ENCODE results near the gene LNP1. TPM values are rescaled to one million over a fixed set of nuclear protein-coding genes. Genes with fewer than 3 reads are reported as not detected.

LNP1 gene
- total and polyA plus RNA-seq, 2 experiments from 2014 or later: 1.2 to 2.9 TPM

GRCh38 chr3:100376301-100376700, 25.0 kb upstream of the LNP1 start:
- Histone ChIP-seq H3K4me1 (ENCODE audit: insufficient read depth) (no peaks in the 10 kb centered on the region), H3K9ac (no peak overlapping the region)
- TF ChIP-seq EZH2phosphoT487 (IDR thresholded peaks at IDR 0.05; ENCODE audit: insufficient read depth, low read depth): no peak
- TF ChIP-seq EZH2 (IDR thresholded peaks at IDR 0.05; ENCODE audit: insufficient read depth, poor library complexity, severe bottlenecking): no peak

GRCh38 chr3:100384733-100385525, 16.4 kb upstream of the LNP1 start:
- no peak for TF ChIP-seq EZH2 (IDR thresholded peaks at IDR 0.05; ENCODE audit: insufficient read depth, poor library complexity, severe bottlenecking)
- TF ChIP-seq EZH2phosphoT487 (IDR thresholded peaks at IDR 0.05; ENCODE audit: insufficient read depth, low read depth): no peak
- H4K20me1 ChIP-seq (ENCODE audit: insufficient read depth): peaks cover 4% of the 10 kb centered on the region; the same call in 1 of the 2 replicates
- H3K4me1 ChIP-seq (ENCODE audit: insufficient read depth): peaks cover 21% of the 10 kb centered on the region
- peak overlapping the region; percentile 31 for H3K4me2 ChIP-seq (ENCODE audit: unreplicated experiment)
- in situ Hi-C loops (cut with MboI): no loop called here
- H3K9ac ChIP-seq: no peak overlapping the region
- H3K27ac ChIP-seq: no peak overlapping the region
- WGBS, 2 experiments (ENCODE audit: low coverage in 1 of 2, low lambda C conversion rate in 2 of 2, missing lambda C conversion rate in 2 of 2): 94 to 96% methylated on average over 8 of the region's 8 CpGs
- no peak overlapping the region for H2AFZ ChIP-seq
- H3F3A ChIP-seq (ENCODE audit: insufficient read depth): no peaks in the 10 kb centered on the region
- H3K9me3 ChIP-seq (ENCODE audit: low read depth): no peaks in the 10 kb centered on the region
- no peaks in the 10 kb centered on the region for H3K9me2 ChIP-seq (ENCODE audit: insufficient read depth)
- no peaks in the 10 kb centered on the region for H3K27me3 ChIP-seq (replicated peaks; ENCODE audit: insufficient read depth)
- peaks cover 97% of the 10 kb centered on the region for H3K79me2 ChIP-seq (ENCODE audit: insufficient read depth)
- no peak overlapping the region for H3K4me3 ChIP-seq
- DNase-seq: no peak
- peaks cover 69% of the 10 kb centered on the region for H3K36me3 ChIP-seq (ENCODE audit: low read depth)

More at GRCh38 chr3:100376301-100376700, 25.0 kb upstream of the LNP1 start:
- in situ Hi-C loops (cut with MboI): no loop called here
- Histone ChIP-seq H3K9me2 (ENCODE audit: insufficient read depth) (no peaks in the 10 kb centered on the region), H3K4me2 (ENCODE audit: unreplicated experiment) (no peak overlapping the region), H3K9me3 (ENCODE audit: low read depth) (no peaks in the 10 kb centered on the region), H3K27ac (no peak overlapping the region), H4K20me1 (ENCODE audit: insufficient read depth) (no peaks in the 10 kb centered on the region), H3K4me3 (no peak overlapping the region), H3F3A (ENCODE audit: insufficient read depth) (0 out of 2 replicates have a peak, but pooled peaks cover 7% of the 10 kb centered on the region), H2AFZ (no peak overlapping the region), H3K36me3 (ENCODE audit: low read depth) (peaks cover 64% of the 10 kb centered on the region), H3K79me2 (ENCODE audit: insufficient read depth) (peaks cover 42% of the 10 kb centered on the region), H3K27me3 (replicated peaks; ENCODE audit: insufficient read depth) (no peaks in the 10 kb centered on the region)
- WGBS, 2 experiments (ENCODE audit: low coverage in 1 of 2, low lambda C conversion rate in 2 of 2, missing lambda C conversion rate in 2 of 2): 94 to 99% methylated on average over 4 of the region's 4 CpGs
- no peak for DNase-seq

- no peak for TF ChIP-seq EZH2 (IDR thresholded peaks at IDR 0.05; ENCODE audit: insufficient read depth, poor library complexity, severe bottlenecking)
- TF ChIP-seq EZH2phosphoT487 (IDR thresholded peaks at IDR 0.05; ENCODE audit: insufficient read depth, low read depth): no peak
- Histone ChIP-seq H3K4me1 (ENCODE audit: insufficient read depth) (peaks cover 21% of the 10 kb centered on the region), H3K79me2 (ENCODE audit: insufficient read depth) (peaks cover 100% of the 10 kb centered on the region), H2AFZ (no peak overlapping the region), H3K36me3 (ENCODE audit: low read depth) (peaks cover 55% of the 10 kb centered on the region), H3K4me3 (no peak overlapping the region), H3K4me2 (ENCODE audit: unreplicated experiment) (peak overlapping the region; percentile 31), H3K9me3 (ENCODE audit: low read depth) (no peaks in the 10 kb centered on the region), H3K27ac (no peak overlapping the region), H3K9me2 (ENCODE audit: insufficient read depth) (no peaks in the 10 kb centered on the region), H4K20me1 (ENCODE audit: insufficient read depth) (peaks cover 4% of the 10 kb centered on the region; the same call in 1 of the 2 replicates), H3K9ac (no peak overlapping the region), H3K27me3 (replicated peaks; ENCODE audit: insufficient read depth) (no peaks in the 10 kb centered on the region), H3F3A (ENCODE audit: insufficient read depth) (no peaks in the 10 kb centered on the region)
- DNase-seq: no peak
- in situ Hi-C loops (cut with MboI): no loop called here
Observed at GRCh38 chr3:100386437-100387074, 14.8 kb upstream of the LNP1 start.

GRCh38 chr3:100389025-100389424, 12.3 kb upstream of the LNP1 start:
- Histone ChIP-seq H3K9me3 (ENCODE audit: low read depth) (no peaks in the 10 kb centered on the region), H2AFZ (no peak overlapping the region), H3K9me2 (ENCODE audit: insufficient read depth) (no peaks in the 10 kb centered on the region), H3K9ac (no peak overlapping the region), H3K4me2 (ENCODE audit: unreplicated experiment) (no peak overlapping the region), H3K36me3 (ENCODE audit: low read depth) (peaks cover 30% of the 10 kb centered on the region; the same call in 1 of the 2 replicates), H3K79me2 (ENCODE audit: insufficient read depth) (peaks cover 100% of the 10 kb centered on the region), H3K4me3 (no peak overlapping the region), H4K20me1 (ENCODE audit: insufficient read depth) (peaks cover 4% of the 10 kb centered on the region; the same call in 1 of the 2 replicates), H3F3A (ENCODE audit: insufficient read depth) (no peaks in the 10 kb centered on the region), H3K27me3 (replicated peaks; ENCODE audit: insufficient read depth) (no peaks in the 10 kb centered on the region), H3K4me1 (ENCODE audit: insufficient read depth) (peaks cover 21% of the 10 kb centered on the region), H3K27ac (no peak overlapping the region)
- in situ Hi-C loops (cut with MboI): no loop called here
- DNase-seq: no peak
- no peak for TF ChIP-seq EZH2 (IDR thresholded peaks at IDR 0.05; ENCODE audit: insufficient read depth, poor library complexity, severe bottlenecking)
- TF ChIP-seq EZH2phosphoT487 (IDR thresholded peaks at IDR 0.05; ENCODE audit: insufficient read depth, low read depth): no peak
- 100% methylated on average over 1 of the region's 1 CpG for WGBS, 2 experiments (ENCODE audit: low coverage in 1 of 2, low lambda C conversion rate in 2 of 2, missing lambda C conversion rate in 2 of 2)

Measured in GM23248 (cell line).